HG02623 (cell line): ENCODE data around the gene GRB14.
"Not testable (repeated sequence)": the region's sequence is repeated elsewhere in the genome, so short reads cannot be mapped to it uniquely, and the experiment has no call there.

Source experiments
- ATAC-seq: cut with Tn5 transposase; IDR thresholded peaks from one replicate; pipeline ENCODE4 v1.9.1; 2021; ENCODE audit warnings: moderate library complexity; ENCODE audit not compliant: unreplicated experiment

The GRB14 gene

DNA sequence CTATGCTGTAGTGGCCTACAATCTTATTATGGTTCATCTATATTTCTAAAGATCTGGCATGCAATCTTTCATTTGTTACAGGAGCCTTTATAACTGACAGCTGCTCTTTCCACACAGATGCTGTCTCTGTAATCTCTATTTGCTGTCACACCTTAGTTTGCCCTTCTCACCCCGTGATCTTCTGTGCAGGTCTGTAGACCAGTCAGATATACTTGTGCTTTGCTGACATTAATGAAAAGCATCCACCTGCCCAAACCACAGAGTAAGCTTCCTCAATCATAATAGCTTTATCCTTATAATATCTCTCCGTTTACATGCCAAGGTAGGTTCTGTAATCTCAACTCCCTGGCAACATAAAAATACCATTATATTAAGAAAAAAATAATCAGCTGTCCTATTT is 122.4 kb downstream of the GRB14 start:
- no peak for ATAC-seq

DNA sequence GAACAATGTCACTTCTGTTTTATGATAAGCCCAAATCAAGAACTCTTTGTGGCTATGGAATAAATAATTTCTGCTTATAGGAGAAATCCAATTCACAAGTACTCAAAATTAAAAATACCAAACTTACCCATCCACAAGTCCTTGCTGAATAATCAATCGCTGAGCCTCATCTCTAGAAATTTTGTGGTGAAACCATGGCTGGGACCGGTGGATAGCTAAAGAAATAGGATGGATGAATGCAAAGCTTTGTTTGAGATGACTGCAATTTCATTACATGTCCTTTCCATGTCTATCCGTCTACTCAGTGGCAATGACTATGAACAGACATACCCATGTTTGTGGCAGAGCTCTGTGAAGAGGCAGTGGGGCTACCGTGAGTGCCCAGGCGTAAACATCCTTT is 124.4 kb downstream of the GRB14 start:
- no peak for ATAC-seq

DNA sequence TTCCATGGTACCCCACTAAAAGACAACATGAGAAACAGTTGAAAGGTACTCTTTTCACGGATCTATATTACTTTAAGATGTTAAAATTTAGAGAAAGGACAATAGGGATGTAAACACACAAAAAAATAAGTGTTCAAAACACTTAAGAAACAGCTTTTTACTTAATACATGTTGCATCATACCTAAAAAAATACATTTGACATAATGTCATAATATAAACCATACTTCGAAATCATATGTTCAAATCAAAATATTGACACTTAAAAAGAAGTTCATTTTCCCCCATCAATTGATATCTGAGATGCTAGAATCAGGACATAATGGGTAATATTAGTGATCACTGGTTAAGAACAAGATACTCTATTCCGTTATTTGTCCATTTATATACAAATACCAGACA is 124.9 kb downstream of the GRB14 start:
- ATAC-seq, result no peak

DNA sequence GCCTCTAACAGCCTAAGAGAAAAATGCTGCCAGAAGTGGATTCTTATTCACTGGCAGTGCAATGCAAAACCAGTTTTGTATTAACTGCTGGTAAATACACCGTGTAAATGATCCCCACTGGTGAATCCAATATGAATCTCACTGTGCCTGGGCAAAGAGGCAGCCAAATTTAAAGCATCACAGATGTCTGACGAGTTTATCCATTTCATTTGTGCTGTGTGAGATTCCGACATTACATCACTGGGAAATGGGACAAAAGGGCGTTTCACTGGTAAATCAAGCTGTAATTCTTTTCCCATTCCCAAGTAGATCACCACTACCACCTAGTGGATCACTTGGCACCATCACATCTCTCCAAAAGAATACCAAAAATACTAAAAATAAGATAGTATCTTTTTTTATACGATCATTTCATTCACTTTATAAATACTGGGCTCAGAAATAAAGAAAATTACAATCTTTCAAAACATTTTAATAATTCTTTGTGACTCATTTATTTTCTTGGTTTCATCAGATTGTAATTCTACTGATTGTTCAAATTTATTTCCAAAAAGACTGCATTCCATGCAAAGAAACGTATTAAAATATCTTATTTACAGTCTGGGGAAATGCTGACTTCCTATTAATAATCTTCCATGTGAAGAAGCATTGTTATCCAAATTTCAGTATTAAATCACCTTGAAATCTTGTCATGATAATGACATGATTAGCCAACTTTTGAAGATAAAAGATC is 125.6 kb downstream of the GRB14 start:
- no peak for ATAC-seq

DNA sequence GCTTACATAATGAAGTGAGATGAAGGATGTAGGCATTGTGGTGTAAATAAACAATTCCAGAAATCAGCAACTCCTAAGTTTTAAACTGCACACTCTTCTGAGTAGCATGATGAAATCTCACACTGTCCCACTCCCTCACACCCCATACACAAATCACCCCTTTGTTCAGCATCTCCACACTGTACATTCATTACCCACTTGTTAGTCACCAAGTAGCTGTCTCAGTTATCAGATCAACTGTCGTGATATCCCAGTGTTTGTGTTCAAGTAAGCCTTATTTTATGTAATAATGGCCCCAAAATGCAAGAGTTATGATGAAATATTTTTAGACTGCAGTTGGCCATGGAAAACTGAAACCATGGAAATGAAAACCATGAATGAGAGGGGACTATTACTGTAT is 135.7 kb downstream of the GRB14 start:
- ATAC-seq, result no peak

DNA sequence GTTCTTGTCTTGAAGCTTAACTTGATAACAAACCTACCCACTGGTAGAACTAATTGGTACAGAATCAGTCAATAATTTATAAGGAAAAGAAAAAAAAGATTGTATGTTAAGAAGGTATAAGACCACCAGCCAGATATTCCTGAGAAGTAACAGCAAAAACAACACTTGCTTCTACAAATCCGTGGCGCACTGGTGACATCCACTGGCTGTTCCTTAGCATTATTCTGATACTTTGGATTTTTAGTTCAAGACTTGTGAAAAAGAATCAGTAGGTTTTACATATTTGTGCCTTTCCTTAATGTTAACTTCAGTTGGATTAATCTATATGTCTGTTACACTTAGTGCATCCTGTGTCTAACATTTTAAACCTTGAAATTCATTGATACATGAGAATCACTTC is 141.8 kb downstream of the GRB14 start:
- no peak for ATAC-seq

DNA sequence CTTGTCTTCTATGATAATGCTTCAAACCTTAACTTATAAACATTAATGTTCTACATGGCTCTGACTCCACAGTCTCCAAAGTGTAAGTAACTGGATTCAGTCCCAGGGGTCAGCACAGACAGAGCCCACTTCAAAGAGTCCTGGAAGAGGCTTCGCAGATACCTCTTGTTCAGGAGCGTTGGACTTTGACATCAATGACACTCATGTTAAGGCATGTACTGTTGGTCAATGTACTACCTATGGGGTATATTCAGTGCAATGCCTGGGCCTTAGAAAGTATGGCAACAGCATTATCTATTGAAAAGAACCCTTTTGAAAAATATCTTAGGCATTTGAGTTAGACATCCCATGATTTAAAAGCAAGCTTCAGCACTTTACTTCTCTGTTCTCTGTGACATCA is 143.1 kb downstream of the GRB14 start:
- ATAC-seq, result no peak

DNA sequence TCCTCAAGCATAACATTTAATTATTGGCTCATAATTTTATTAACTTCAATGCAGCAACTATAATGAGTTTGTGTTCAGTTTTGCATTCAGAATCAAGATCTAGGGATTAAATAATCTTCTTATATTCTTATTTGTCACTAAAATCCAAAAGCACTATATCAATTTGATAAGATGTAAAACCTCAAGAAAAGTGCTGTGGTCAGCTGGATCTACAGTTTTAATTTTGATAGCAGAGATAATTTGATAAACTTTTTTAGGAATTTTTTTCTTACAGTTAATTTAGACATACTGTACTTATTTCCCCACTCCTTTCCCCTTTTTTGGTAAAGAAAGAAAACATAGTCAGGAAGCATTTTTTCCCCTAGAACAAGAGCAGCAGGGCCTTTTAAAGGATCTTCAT is 146.4 kb downstream of the GRB14 start:
- no peak for ATAC-seq

DNA sequence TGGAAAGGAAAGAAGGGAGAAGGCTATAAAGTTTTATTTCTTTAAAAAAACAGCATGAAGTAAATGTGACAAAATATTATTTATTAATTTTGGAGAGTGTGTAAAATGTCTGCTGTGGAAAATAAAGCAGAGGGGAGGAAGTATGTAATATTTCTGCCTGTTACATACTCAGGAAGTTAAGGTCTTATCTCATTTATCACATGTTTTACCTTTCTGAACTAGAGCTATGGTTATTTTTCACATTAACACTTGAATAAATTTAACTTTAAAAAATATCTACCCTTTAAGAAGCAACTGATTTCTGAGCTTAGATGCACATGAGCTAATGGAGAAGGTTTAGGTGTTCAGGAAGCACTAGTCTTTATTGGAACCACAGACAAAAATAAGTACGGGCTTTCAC is 148.3 kb downstream of the GRB14 start:
- ATAC-seq, result no peak

DNA sequence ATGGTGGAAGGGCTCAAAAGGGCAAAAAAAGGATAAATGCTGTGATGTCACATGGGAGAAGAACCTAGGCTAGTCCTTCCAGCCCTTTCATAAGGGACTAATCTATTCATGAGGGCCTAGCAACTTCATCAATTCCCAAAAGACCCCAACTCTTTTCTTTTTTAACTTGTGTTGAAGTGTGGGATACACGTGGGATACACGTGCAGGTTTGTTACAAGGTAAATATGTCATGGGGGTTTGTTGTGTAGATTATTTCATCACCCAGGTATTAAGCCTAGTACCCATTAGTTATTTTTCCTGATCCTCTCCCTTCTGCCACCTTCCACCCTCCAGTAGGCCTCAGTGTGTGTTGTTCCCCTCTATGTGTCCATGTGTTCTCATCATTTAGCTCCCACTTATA is 156.2 kb downstream of the GRB14 start:
- not testable (repeated sequence) for ATAC-seq

DNA sequence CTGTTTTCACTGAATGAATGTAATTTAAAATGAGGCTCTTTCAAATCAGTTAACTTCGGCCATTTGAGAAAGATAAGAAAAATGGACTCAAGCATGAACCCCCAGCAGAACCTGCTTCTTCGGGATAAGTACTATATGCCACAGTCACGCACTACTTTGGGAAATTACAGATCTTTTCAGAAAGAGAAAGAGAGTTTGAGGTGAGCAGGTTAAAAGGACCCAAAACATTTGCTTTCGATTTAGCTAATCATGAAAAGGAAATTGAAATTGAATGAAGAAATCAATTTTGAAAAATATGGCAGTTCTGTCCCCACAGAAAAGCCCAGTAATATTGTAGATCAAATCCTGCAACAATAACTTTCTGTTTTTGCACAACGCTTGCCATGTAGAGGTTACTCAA is 156.9 kb downstream of the GRB14 start:
- ATAC-seq, result no peak

DNA sequence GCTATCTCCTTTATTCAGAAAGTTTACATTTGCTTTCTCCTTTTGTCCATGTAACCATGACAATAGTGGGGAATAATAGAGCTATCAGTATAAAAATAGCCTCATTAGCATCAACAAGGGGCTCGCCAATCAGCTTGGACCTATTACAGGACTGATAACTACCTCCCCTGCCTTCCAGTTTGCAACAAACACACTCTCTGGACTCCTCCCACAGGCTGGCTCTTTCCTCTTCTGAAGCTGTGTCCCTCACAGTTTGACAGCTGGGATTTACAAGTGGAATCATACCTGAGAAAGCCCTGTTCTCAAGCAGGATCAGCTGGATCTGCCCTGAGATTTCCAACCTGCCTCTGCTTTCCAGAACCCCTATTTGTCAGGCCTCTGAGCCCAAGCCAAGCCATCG is 162.5 kb downstream of the GRB14 start:
- no peak for ATAC-seq

DNA sequence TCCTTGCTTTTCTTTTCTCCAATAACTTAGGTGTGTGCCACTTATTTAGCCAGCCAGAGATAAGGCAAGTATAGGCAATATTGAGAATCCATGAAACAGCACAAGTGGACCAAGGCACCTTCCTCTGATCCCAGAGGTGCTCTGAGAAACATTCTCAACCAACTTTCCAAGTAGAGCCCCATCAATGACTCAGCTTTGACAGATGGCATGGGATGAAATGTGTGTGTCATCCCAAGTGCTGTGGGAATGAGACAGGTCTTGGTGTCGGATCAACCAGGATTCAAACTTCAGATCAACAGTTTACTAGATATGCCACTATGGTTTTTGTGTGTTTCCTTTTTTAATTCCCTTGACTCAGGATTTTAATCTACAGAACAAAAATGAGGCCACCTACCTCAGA is 164.0 kb downstream of the GRB14 start:
- ATAC-seq, result no peak

DNA sequence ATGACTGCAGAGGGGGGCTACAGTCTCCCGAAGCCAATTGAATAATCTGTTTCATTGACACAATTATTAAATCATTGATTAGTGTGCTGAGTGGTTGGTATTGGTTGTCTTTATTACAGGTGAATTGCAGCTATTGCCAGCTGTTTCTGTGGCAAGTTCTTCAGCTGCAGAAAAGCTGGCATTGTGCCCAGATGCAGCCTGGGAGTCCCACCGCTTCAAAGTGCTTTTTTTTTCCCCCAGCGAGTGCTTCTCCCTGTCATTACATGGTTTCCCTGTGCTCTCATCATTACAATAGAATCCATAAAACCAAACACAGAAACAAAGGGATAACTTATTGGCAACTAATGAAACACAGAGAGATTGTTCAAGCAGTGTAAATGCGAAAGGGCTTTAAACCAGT is 164.7 kb downstream of the GRB14 start:
- no peak for ATAC-seq

DNA sequence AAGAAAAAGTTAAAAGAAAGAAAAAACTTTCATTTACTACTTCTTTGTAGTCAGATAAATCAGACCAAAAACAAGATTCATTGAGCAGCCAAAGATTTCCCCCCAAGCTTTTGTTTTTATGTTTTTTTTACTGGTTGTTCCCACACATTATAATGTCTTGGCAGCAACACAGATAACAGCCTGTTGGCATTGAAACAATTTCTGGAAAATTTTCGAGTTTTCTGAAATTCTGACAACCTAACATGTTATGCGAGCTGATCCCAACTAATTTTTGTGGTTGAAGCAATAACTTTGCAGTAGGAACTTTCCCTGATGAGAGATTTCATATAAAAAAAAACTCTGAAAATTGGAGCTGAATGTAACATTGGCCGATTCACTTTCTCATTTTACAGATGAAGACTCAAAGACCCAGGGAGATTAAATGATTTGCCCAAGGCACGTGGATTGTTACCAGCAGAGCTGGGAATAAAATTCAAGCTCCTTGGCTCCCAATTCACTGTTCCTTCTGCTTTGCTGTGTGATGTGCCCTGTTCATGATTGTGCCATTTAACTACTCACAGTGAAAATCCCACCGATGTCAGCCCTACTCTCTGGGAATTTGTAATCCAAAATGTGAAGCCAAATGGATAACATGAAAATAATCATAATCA is 167.5 kb downstream of the GRB14 start:
- no peak for ATAC-seq

DNA sequence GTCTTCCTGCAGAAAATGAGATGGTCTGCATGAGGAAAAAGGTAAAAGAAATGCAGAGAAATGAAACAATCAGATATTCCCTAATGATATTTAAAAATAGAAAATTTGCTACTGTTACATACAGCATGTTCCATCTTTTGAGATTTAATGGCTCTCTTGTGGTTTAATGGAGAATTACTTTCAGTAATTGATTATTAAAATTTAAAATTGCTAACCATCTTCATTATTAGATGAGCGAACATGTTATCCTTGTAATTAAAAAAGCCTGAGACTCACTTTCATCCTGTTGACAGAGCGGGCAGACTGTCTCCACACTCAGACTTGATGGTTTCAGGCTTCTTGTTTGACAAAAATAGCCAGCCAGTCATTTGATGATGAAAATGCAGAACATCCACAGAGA is 171.0 kb downstream of the GRB14 start:
- no peak for ATAC-seq

DNA sequence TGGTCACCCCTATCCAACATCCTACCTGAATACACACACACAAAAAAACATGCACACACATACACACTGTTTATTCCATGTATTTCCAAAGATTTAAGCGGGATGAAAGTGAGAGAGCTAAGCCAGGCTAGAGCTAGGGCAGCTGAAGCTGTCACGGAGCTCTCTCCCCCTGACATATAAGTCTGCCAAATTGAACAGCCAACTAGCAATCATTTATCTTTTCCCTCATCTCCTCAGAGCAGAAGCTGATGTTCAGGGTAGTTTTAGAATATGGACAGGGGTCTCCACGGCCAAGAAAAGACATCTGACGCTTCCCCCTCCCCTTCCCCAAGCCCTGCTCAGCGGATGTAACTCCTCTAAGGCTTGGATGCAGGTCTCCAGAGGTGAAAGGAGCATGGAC is 171.6 kb downstream of the GRB14 start:
- ATAC-seq, result no peak

DNA sequence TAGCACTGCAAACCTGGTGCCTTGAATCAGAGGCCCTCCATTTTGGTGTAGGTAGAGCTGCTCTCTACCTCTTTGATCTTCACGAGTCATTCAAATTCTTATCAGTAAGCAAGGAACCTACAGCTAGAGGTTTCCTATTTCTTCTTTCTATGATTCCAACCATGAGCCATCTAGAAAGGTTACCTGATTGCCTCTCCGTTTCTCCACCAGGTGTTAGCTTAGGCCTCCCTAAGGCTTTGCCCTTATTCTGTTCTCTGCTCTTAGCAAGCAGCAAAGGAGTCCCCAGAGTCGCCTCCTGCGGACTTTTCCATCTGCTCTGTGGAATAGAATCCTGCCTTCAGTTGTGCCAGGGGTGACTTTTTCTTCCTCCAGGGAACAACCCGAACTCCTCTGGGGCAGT is 173.6 kb downstream of the GRB14 start:
- no peak for ATAC-seq
